RWPE2 (cell line): ENCODE measurements around the gene TAS2R50.

Source experiments
- ATAC-seq: fragments of 200-7000 bp; cut with Tn5 transposase; 3 replicates; pipeline ENCODE4 v1.9.1; 2021; ENCODE audit warnings: low read depth
- DNase-seq: peaks from one replicate; pipeline ENCODE4 v3.0.0-alpha.2; 2020; ENCODE audit warnings: low spot score
- H3K27ac ChIP-seq: fragments of 450-650 bp; 2 replicates; pipeline ENCODE4 v1.5.1; 2017; ENCODE audit warnings: mild to moderate bottlenecking; ENCODE audit not compliant: poor library complexity, severe bottlenecking
- H3K27me3 ChIP-seq: fragments of 250-450 bp; sonication (Bioruptor Pico); 2 replicates; pipeline ENCODE4 v1.5.1; 2021; ENCODE audit warnings: mild to moderate bottlenecking, moderate library complexity; ENCODE audit not compliant: insufficient read depth, poor library complexity, severe bottlenecking
- H3K36me3 ChIP-seq: fragments of 250-450 bp; sonication (Bioruptor Pico); 2 replicates; pipeline ENCODE4 v1.5.1; 2020; ENCODE audit warnings: low read depth, mild to moderate bottlenecking, moderate library complexity
- H3K4me1 ChIP-seq: fragments of 250-450 bp; sonication (Bioruptor Pico); 2 replicates; pipeline ENCODE4 v1.5.1; 2021; ENCODE audit warnings: mild to moderate bottlenecking, moderate library complexity; ENCODE audit not compliant: insufficient read depth, poor library complexity, severe bottlenecking
- H3K4me3 ChIP-seq: fragments of 250-450 bp; sonication (Bioruptor Pico); 2 replicates; pipeline ENCODE4 v1.5.1; 2021; ENCODE audit warnings: mild to moderate bottlenecking, moderate library complexity; ENCODE audit not compliant: severe bottlenecking
- H3K9me3 ChIP-seq: fragments of 250-450 bp; sonication (Bioruptor Pico); 2 replicates; pipeline ENCODE4 v1.5.1; 2021; ENCODE audit warnings: mild to moderate bottlenecking, moderate library complexity; ENCODE audit not compliant: severe bottlenecking
- TF ChIP-seq, protein P1 (sequence below): fragments of 450-650 bp; IDR thresholded peaks from one replicate; pipeline ENCODE4 v1.5.1; 2017; ENCODE audit warnings: mild to moderate bottlenecking, moderate library complexity; ENCODE audit not compliant: poor library complexity, severe bottlenecking

Gene TAS2R50

DNA sequence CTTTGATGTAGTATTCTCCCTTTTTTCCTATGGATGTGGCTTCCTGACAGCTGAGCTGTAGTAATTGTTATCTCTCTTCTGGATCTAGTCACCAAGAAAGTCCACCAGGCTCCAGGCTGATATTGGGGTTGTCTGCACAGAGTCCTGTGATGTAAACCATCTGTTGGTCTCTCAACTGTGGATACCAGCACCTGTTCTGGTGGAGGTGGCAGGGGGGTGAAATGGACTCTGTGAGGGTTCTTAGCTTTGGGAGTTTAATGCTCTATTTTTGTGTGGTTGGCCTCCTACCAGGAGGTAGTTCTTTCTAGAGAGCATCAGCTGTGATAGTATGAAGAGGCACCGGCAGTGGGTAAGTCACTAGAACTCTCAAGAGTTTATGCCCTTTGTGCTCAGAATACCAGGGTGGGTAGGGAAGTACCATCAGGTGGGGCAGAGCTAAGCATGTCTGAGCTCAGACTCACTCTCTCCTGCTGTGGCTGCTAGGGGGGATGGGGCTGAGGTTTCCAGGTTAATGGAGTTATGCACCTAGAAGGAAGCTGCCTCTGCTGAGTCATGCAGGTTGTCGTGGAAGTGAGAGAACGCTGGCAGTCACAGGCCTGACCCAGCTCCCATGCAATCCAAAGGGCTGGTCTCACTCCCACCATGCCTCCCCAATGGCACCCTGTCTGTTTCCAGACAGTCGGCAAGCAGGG, 44.6 kb downstream of the TAS2R50 start:
- no peak overlapping the region for H3K4me3 ChIP-seq
- DNase-seq (peak; percentile 64), ATAC-seq (peak; percentile 87)
- peaks cover 12% of the 10 kb centered on the region for H3K4me1 ChIP-seq
- TF ChIP-seq, protein P1, sequence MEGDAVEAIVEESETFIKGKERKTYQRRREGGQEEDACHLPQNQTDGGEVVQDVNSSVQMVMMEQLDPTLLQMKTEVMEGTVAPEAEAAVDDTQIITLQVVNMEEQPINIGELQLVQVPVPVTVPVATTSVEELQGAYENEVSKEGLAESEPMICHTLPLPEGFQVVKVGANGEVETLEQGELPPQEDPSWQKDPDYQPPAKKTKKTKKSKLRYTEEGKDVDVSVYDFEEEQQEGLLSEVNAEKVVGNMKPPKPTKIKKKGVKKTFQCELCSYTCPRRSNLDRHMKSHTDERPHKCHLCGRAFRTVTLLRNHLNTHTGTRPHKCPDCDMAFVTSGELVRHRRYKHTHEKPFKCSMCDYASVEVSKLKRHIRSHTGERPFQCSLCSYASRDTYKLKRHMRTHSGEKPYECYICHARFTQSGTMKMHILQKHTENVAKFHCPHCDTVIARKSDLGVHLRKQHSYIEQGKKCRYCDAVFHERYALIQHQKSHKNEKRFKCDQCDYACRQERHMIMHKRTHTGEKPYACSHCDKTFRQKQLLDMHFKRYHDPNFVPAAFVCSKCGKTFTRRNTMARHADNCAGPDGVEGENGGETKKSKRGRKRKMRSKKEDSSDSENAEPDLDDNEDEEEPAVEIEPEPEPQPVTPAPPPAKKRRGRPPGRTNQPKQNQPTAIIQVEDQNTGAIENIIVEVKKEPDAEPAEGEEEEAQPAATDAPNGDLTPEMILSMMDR = no peak
- H3K9me3 ChIP-seq = no peaks in the 10 kb centered on the region
- no peaks in the 10 kb centered on the region for H3K27me3 ChIP-seq
- no peaks in the 10 kb centered on the region for H3K36me3 ChIP-seq
- H3K27ac ChIP-seq = peak overlapping the region; percentile 58

DNA sequence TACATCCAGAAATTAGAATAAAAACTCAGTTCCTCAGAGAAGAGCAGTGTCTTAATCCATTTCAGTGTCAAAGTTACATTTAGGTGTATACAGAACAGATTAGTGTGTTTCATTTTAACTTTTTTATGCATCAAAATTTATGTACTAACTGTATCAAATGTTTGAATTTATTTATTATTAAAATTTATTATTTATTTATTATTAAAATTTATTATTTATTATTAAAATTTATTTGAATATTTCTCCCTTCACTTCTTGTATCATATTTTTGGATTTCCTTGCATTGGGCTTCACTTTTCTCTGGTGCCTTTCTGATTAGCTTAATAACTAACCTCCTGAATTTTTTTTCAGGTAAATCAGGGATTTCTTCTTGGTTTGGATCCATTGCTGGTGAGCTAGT, 45.3 kb downstream of the TAS2R50 start:
- ATAC-seq (no peak), DNase-seq (no peak)
- TF ChIP-seq, protein P1 = no peak
- no peak overlapping the region for H3K4me3 ChIP-seq
- H3K4me1 ChIP-seq = peaks cover 12% of the 10 kb centered on the region
- H3K9me3 ChIP-seq = no peaks in the 10 kb centered on the region
- no peaks in the 10 kb centered on the region for H3K36me3 ChIP-seq
- H3K27ac ChIP-seq = peak overlapping the region; percentile 58
- no peaks in the 10 kb centered on the region for H3K27me3 ChIP-seq

DNA sequence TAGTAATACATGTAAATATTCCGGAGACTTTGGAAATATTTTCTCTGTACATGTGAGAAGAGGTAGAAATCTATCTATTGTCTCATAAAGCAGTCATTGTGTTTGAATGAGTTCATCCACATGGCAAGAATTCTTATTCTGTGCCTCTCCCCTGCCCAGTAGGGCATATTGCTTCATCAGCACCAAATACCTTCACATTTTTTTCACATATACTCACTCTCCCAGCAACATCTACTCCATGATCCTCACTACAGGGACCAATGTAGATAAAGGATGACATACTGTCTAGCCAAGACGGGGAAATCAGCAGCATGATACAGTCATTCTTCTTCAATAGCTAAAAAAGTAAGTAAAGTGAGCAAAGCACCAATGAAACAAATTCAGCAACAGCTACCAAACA, 46.3 kb downstream of the TAS2R50 start:
- DNase-seq (no peak), ATAC-seq (peak; percentile 92)
- Histone ChIP-seq H3K4me1 (peaks cover 12% of the 10 kb centered on the region), H3K4me3 (no peak overlapping the region), H3K27ac (peak overlapping the region; percentile 58), H3K27me3 (no peaks in the 10 kb centered on the region), H3K9me3 (no peaks in the 10 kb centered on the region), H3K36me3 (no peaks in the 10 kb centered on the region)
- TF ChIP-seq, protein P1 = no peak

DNA sequence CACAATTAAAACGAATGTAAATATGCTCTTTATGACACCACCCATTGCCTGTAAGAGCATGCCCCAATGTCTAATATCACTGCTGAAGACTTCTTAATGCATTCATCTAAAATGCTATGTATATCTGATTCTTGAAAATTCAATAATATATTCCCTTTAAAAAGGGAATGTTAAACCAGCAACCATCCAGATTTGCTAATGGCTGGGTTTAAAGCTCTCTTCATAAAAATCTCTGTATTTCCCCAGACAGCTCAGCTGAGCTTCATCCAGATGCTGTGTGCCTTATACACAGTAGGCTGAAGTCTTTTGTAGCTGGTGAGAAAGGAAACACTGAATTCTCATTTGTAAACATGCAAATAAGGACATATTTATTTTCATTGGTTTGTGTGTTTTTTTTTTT, 47.5 kb downstream of the TAS2R50 start, which contains the start of gene TAS2R14:
Gene TAS2R14, minus strand, starts transcription at position 101 of the 400 bp plus-strand sequence. Its CDS starts 56 bp downstream, at position 45.
- no peaks in the 10 kb centered on the region for H3K9me3 ChIP-seq
- DNase-seq (no peak), ATAC-seq (no peak)
- H3K36me3 ChIP-seq = no peaks in the 10 kb centered on the region
- peaks cover 12% of the 10 kb centered on the region for H3K4me1 ChIP-seq
- TF ChIP-seq, protein P1 = no peak
- no peaks in the 10 kb centered on the region for H3K27me3 ChIP-seq
- H3K4me3 ChIP-seq = no peak within 1 kb of the TSS
- peak within 1 kb of the TSS; percentile 58 for H3K27ac ChIP-seq

DNA sequence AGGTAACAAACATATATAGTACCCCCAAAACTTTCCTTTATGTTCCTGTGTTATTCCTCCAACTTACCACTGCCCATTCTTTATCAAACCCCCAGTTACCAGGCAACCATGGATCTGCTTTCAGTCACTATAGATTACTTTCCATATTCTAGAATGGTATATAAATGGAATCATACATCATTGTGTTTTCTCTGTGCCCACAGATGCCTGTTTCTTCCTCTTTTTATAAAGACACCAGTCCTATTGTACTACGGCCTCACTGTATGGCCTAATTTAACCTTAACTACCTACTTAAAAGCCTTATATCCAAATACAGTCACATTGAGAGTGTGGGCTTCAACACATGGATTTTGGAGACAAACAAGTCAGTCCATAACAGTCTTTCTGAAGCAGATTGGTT, 50.2 kb downstream of the TAS2R50 start:
- no peak for DNase-seq

More for the DNA sequence above, 50.2 kb downstream of the TAS2R50 start:
- no peaks in the 10 kb centered on the region for H3K9me3 ChIP-seq
- H3K27ac ChIP-seq = no peak overlapping the region
- TF ChIP-seq, protein P1 = no peak
- H3K27me3 ChIP-seq = no peaks in the 10 kb centered on the region
- H3K4me1 ChIP-seq = peaks cover 8% of the 10 kb centered on the region
- ATAC-seq = no peak
- H3K36me3 ChIP-seq = no peaks in the 10 kb centered on the region
- no peak overlapping the region for H3K4me3 ChIP-seq
